AG08395 (cell line): ENCODE results near the gene ZNF718.
"Not testable (repeated sequence)": the region's sequence is repeated elsewhere in the genome, so short reads cannot be mapped to it uniquely, and the experiment has no call there.

Experiments
- DNase-seq: peaks from one replicate; pipeline ENCODE4 v3.0.0; 2012; ENCODE audit warnings: mixed read lengths, low spot score

The ZNF718 gene

DNA sequence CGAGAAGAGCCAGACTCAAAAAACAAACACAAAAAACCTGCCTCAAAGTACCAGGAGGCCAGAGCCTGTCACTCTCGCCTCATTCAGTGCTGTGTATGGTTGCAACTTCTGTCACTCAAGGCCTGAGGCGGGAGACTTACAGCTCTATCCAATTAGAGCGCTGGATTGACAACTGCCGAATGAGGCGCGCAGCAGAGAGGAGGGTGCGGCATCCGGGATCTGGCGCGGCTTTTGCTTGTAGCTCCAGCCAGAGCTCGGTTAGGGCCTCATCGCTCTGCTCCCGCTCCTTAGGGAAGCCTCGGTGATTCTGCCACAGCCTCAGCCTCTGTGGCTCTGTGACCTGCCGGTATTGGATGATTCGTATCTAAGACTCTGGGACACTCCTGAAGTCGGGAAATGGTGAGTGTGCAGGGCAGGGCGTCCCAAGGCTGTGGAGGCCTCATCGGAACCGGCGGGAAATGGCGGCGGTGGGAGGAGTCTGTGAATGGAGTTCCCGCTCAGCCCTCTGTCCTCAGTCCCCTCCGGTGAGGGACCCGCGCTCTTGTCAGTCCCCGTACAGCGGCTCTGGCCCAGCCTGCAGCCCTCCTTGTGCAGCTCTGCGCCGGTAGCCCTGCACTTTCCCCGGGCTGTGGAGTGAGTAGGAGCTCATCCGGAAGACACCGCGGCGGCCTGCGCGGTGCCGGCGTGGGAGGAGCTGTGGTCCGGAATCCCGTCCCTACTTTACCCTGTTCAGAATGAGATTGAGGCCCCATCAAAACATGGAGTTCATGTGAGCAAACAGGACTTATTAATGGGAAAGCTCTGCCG, at the start of gene ZNF718:
Gene ZNF718 (plus strand): TSS at position 227 of the 807 bp plus-strand sequence. CDS start 170 bp downstream, at position 397.
- DNase-seq, result peak; percentile 99

DNA sequence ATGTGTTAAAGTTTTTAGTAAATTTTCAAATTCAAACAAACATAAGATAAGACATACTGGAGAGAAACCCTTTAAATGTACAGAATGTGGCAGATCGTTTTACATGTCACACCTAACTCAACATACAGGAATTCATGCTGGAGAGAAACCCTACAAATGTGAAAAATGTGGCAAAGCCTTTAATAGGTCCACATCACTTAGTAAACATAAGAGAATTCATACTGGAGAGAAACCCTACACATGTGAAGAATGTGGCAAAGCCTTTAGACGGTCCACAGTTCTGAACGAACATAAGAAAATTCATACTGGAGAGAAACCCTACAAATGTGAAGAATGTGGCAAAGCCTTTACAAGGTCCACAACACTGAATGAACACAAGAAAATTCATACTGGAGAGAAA, 38.4 kb upstream of the ZNF718 start:
- DNase-seq, result no peak

DNA sequence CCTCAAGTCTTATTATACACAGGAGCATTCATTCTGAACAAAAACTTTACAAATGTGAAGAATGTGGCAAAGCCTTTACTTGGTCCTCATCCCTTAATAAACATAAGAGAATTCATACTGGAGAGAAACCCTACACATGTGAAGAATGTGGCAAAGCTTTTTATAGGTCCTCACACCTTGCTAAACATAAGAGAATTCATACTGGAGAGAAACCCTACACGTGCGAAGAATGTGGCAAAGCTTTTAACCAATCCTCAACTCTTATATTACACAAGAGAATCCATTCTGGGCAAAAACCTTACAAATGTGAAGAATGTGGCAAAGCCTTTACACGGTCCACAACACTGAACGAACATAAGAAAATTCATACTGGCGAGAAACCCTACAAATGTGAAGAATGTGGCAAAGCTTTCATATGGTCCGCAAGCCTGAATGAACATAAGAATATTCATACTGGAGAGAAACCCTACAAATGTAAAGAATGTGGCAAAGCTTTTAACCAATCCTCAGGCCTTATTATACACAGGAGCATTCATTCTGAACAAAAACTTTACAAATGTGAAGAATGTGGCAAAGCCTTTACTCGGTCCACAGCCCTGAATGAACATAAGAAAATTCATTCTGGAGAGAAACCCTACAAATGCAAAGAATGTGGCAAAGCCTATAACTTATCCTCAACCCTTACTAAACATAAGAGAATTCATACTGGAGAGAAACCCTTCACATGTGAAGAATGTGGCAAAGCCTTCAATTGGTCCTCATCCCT, 37.6 kb upstream of the ZNF718 start:
- not testable (repeated sequence) for DNase-seq

DNA sequence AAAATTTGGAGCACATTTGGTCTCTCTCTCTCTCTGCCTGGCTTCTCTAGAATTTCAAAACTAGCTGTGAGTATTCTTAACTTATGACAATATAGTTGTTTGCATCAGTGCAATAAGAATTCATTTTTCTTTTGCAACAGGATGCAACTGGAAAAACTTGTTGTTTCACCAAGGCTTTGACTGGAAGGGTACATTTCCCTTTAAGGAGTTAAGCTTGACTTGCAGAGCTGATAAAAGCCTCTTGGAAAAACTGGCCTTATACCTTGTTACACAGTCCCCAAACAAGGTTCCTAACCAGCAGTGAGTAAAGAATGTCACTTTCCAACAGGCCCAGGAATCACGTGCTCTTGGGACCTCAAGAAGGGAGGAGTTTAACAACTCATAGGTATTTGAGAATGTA, 25.9 kb upstream of the ZNF718 start:
- DNase-seq, result no peak

DNA sequence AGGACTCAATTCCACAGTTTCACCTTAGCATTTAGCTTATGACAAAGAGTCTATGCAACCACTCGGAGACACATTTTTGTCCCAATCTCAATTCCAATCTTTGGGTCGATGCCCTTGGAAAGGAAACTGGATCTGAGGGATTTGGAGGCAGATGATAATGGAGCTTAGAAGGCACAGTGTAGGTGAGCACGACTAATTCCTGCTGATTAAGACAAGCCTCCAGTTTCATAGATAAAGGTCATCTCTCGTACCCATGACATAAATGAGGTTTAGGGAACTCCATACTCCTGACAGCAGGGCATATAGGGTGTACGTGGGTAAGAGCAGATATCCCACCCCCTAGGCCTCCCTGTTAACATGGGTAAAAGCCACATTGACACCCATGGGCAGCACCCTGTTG, 24.4 kb upstream of the ZNF718 start:
- DNase-seq, result no peak

DNA sequence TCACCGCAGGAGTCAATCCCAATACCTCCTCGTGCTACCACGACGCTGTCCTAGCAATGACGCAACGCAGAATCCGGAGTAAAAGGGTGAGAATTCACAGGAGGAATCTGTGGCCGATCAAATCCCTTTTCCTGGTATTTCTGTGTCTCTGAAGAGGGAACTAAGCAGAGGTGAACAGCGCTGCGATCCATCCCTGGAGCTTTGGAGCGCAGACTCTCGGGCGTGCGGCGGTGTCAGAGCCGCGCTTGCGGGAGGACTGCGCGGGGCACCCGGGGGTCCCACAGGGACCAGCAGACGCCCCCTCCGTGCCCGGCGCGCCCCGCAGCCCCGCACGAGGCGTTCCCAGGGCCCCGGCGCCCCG, 17.2 kb upstream of the ZNF718 start:
- no peak for DNase-seq

DNA sequence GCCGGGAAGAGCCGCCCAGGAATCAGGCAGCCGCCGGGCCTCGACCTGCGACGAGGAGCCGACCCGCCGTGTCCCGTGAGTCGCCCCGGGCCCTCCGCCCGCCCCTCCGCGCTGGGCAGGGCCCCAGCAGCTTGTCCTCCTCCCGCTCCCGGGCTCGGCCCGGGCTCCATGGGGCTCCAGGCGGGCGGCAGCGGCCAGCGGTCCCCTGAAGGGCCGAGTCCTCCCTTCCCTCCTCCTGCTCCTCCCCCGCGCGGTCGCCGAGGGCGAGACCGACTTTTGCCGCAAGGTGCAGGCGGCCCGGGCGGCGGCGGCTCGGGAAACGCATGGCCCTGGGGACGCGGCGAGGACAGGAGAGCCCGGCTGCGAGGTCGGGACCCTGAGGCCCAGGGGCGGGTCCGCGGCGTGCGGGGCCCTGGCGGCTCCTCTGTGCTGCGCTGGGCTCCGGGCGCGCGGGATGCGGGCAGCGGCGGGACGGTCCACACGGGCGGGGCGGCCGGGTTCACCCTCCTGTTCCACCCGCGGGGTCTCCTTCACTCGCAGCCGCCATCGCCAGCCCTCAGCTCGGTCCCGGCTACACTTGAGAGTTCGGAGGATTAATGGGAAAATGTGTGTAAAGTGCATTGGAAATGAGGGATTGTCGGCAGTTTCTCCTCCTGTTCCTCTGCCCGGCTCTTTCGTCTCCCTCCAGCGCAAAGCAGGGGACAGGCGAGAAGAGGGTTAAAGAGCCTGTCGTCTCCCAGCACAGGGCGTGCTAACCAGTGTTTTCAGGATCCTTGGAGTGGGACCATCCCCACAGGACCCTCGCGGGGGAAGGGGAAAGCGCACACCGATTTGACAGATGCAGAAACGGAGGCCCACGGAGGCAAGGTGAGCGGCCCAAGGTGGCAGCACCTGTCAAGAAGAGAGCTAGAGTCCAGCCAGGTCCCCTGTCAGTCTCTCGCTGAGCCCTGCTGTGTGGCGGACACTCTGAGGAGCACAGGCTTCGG, 16.6 kb upstream of the ZNF718 start:
- DNase-seq, result no peak

DNA sequence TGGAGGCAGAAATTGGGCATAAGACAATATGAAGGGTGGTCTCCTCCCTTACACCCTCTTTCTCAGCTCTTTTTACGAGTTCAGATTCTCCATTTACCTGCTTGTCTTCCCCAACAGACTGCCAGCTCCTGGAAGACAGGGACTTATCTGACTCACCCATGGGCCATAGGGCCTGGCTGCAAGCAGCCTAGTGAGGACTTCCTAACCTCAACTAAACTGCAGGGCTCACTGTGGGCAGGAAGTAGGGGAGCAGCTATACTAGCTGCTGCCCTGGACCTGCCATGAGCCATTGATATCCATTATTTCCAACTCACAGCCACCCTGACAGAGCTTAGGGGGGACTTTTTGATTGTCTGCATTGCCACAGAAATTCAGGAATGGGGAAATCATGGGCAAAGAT, 11.5 kb upstream of the ZNF718 start:
- no peak for DNase-seq

DNA sequence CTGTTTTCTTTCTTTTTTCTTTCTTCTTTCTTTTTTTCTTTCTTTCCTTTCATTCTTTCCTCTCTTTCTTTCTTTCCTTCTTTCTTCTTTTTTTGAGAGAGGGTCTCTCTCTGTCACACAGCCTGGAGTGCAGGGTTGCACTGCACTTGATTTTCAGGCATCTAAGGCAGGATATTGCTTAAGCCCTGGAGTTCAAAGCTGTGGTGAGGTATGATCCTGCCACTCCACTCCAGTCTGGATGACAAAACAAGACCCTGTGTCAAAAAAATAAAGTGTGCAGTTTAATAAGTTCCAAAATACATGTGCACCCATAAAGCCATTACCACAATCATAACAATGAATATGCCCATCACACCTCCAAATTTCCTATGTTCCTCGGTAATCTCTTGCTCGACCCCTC, 10.6 kb upstream of the ZNF718 start:
- no peak for DNase-seq

DNA sequence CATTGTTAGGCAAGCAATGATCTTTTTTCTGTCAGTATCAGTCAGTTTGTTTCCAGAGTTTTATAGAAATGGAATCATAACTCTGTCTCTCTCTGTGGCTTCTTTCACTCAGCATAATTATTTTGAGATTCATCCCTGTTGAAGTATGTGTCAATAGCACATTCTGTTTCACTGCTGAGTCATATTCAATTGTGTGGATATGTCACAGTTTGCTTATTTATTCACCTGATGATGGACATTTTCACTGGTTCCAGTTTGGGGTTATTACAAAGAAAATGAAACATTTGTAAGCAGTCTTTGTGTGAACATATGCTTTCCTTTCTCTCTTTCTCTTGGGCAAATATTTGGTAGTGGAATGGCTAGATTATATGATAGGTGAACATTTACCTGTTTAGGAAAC, 10.2 kb upstream of the ZNF718 start:
- DNase-seq, result no peak

DNA sequence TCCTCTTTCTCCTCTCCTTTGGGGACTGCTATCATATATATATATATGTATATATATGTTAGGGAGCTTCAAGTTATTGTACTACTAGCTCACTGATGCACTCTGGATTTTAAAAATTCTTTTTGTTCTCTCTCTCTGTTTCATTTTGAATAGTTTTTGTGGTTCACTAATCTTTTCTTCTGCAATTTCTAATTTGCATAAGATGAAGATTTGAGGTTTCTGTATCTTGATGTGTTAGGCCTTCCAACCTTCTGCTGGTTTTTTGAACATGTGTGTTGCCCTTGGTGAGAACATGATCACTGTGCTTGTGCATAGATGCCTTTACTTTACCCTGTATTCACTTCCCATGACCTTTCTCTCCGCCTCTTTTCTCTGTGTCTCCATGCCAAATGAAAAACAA, 7.8 kb upstream of the ZNF718 start:
- no peak for DNase-seq

DNA sequence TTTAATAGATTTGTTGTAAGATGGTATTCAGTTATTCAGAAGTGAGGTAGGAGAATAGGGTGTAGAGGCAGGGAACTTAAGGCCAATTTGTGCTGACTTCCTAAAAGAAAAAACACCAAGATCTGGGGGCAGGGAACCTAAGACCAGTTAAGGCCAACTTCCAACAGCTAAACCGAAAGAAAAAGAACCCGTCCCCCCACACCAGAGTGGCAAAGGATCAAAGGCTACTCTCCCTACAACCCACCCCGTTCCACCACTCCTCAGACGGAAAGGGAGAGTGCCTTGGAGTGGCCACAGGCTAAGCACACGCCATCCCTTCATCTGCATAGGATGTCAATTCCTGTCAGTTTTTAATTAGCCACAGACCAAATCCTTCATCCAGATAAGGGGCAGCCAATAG, 3.7 kb upstream of the ZNF718 start:
- no peak for DNase-seq

DNA sequence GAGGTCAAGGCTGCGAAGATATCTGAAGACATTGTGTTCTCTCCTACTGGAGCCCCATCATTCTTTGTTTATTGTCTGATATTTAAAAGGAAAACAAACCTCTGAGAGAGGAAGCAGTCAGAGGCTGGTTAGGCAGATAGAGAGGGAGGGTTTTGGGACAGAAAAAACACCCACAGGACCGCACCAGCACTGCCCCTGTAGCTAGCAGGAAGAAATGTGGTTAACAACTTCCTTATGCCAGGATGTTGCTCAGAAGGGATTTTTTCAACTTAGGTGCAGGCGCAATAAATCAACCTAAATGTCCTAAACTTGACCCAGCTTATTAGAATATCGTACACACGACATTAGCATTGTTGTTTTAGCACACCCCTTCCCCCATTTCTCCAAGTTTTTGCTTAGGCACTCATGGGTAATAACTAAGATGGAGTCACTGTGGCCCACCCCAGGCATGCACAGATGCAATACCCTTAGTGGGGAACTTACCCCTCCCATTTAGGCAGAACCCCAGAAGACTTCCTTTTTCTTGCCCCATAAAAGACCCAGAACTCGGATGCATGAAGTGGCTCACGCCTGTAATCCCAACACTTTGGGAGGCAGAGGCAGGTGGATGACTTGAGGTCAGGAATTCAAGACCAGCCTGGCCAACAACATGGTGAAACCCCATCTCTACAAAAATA, 2.8 kb upstream of the ZNF718 start:
- no peak for DNase-seq

DNA sequence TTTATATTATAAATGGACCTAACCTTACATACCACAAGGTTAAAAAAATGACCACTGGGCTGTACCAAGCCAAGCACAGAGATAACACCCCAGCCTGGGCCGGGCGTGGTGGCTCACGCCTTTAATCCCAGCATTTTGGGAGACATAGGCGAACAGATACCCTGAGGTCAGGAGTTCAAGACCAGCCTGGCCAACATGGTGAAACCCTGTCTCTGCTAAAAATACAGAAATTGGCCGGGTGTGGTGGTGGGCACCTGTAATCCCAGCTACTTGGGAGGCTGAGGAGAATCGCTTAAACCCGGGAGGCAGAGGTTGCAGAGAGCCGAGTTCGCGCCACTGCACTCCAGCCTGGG, 403 bp upstream of the ZNF718 start:
- DNase-seq, result not testable (repeated sequence)

DNA sequence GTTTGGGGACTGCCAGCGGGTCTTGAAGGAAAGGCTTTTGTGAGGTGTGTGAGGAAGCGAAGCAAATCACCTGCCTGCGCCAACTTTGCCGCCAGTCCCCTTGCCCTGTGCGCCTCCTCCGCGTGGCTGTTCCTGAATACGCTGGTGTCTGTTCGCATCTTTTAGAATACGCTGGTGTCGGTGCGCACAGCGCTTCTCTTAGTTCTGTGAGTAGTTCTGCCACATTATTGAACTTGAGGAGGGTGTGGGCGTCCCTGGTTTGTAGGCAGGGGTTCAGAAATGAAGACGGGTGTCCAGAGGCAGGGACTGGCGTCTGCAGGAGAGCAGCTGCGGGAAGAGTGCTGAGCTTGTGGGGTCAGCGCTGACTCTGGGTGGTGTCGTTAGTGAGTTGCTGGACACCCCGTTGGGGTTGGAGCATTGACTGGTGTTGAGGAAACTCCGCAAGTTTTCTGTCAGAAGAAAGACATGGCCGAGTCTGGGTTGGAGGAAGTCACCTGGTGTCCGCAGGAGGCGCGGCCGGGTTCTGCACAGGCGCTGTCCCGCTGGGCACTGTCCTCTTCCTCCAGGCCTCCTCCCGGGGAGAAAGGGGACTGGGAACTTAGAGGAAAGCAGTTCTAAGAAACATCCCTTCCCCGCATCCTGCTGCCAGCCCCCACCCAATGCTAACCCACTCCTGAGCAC, 930 bp downstream of the ZNF718 start:
- DNase-seq, result peak; percentile 16

DNA sequence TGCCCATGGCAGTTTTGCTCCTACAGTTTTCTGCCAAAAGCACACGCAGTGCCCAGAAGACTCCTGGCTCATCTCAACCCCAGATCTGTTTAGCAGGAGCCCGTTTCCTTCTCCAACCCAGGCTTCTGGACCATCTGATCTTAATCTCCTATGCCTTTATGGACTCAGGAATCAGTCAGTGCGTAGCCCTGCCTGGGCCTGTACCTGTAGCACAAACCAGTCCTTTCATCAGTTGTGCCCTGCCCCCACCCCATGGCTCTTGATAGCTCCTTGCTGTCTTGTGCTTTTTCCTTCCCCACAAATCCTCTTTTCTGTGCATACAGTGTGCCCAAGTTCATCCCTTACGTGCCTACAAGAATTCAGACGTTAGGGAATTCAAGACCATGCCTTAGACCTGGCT, 1.5 kb downstream of the ZNF718 start:
- DNase-seq, result no peak

DNA sequence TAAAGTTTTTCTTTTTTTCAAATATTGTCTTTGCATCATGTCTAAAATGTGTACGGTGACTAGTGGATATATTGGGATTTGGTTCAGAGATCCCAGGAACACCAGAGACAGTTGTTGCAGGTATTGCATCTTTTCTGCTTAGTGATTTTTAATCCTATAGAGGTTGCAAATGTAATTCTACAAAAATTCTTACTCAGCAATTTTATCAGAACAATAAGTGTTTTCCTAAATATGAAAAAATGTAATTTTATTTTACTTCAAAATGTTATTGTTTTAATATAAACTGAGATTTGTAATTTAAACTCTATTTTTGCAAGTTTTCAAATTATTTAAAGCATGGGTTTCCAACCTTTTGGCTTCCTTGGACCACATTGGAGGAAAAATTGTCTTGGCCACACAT, 8.2 kb downstream of the ZNF718 start:
- DNase-seq, result no peak

DNA sequence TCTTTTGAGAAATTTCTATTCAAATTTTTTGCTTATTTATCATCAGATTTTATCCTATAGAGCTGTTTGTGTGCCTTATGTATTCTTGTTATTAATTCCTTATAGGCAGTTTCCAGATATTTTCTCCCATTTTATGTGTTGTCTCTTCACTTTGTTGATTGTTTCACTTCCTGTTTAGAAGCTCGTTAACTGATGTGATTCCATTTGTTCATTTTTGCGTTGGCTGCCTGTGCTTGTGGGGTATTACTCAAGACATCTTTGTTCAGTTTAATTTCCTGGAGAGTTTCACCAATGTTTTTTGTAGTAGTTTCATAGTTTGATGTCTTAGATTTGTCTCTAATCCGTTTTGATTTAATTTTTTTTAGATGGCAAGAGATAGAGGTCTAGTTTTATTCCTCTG, 14.6 kb downstream of the ZNF718 start:
- no peak for DNase-seq

DNA sequence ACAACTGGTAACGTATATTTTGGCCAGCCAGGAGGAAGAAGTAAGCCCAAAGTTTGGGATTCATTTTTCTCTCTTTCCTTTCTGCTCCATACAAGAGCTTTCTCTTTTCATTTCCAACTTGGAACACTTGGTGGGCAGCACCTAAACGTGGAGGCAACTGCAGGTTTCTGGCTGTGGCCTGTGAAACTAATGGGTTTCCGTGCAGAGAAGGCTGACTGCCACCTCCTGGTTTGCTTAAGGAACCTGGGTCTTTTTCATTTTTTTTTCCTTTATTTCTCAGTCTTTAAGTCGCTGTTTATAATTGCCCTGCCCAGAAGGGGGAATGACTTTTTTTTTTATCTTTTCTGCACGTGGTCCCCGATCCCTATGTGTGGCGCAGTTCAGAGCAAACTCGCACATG, 15.4 kb downstream of the ZNF718 start:
- DNase-seq, result no peak

DNA sequence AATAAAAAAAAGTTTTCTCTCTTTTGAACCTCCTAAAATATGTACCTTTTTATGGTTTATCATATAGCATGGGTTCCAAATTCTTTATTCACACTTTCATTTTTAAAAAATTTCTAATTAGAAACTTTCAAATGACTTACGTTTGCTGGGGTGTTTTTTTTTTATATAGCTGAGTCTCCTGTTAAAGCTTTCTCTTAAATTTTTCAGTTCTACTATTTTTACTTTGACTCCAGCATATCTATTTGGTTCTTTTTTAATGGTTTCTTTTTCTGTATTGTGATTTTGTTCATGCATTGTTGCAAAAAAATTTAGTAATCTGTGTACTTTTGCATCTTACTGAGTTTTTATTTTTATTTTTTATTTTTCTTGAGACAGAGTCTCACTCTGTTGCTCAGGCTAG, 22.3 kb downstream of the ZNF718 start:
- no peak for DNase-seq

DNA sequence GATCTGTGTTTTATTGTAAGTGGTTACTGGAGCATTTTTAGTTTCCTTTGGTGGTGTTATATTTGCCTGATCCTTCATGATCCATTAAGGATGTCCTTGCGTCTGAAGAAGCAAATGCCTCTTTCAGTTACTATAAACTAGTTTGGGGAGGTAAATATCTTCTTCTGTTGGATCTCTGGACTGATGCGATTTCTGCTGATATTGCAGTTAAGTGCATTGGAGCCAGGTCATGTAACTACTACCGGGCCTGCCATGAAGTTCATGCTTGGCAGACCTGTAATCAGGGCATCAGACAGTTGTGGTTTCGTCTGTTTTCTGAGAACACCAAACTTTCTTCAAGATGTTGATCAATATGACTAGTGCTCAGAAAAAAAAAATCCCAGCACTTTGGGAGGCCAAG, 22.9 kb downstream of the ZNF718 start:
- DNase-seq, result no peak
